GM21528 (cell line): ENCODE results near the gene WDR18.

ENCODE experiments used
- ATAC-seq: cut with Tn5 transposase; IDR thresholded peaks from one replicate; pipeline ENCODE4 v1.9.1; 2021; ENCODE audit warnings: mild to moderate bottlenecking, moderate library complexity; ENCODE audit not compliant: unreplicated experiment, low FRiP score

WDR18 gene

GRCh38 chr19:1039646-1040475 lies 55.7 kb downstream of the WDR18 start, which contains the start of gene ABCA7:
ABCA7 (plus strand) TSS chr19:1040107; CDS start chr19:1041362, 1,255 bp downstream.
- ATAC-seq, result peak; percentile 65

GRCh38 chr19:1040476-1041271 lies 56.5 kb downstream of the WDR18 start:
- ATAC-seq, result peak; percentile 33

GRCh38 chr19:1041272-1041834 lies 57.2 kb downstream of the WDR18 start:
- no peak for ATAC-seq

- ATAC-seq, result no peak
Observed at GRCh38 chr19:1041835-1042685, 57.9 kb downstream of the WDR18 start.

GRCh38 chr19:1042689-1043511 lies 58.8 kb downstream of the WDR18 start:
- no peak for ATAC-seq
